ENCODE measurements around the gene GSN. TPM values are rescaled to one million over a fixed set of nuclear protein-coding genes. Genes with fewer than 3 reads are reported as not detected.

The GSN gene
- total and polyA plus RNA-seq, 3 experiments from 2014 or later: 4.1 to 6.3 (median 4.2) TPM

DNA sequence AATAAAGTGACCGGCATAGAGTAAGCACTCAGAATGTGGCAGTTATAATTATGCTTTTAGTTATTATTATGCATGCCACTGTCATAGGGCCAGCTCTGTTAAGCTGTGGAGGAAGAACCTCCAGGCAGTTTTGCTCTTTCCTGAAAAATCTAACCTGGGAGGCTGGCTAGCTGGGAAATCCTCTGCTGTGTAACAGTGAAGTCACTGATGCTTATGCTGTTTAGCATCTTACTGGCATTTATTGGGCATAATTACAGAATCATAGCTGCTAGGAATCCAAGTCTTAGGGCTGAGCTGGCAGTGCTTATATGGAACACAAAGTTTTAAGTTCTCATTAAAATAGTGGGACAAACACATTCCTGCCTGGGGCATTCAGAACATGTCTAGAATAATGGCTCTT lies 5.5 kb upstream of the GSN start:
- Histone ChIP-seq H3K27me3 (ENCODE audit: insufficient read depth, low read length, poor library complexity, severe bottlenecking) (no peaks in the 10 kb centered on the region), H3K27ac (ENCODE audit: low read depth, low read length) (no peak overlapping the region), H3K4me3 (ENCODE audit: low read length) (no peak overlapping the region), H3K9me3 (ENCODE audit: low read length) (no peaks in the 10 kb centered on the region), H3K4me1 (ENCODE audit: insufficient read depth, low read length) (peaks cover under 1% of the 10 kb centered on the region), H3K36me3 (ENCODE audit: insufficient read depth, low read length) (no peaks in the 10 kb centered on the region)
- Mint-ChIP-seq H3K27ac (no peak overlapping the region), H3K27me3 (peaks cover 0 to 3% of the 10 kb centered on the region in 2 donors), H3K36me3 (peaks cover 0 to 11% (median 2%) of the 10 kb centered on the region in 3 donors), H3K4me1 (peaks cover under 1 to 4% (median 2%) of the 10 kb centered on the region in 3 donors), H3K9me3 (no peaks in the 10 kb centered on the region), H3K4me3 (no peak overlapping the region)
- no peak for DNase-seq
- ChIA-PET CTCF (no interaction called here), POLR2A (no interaction called here)

GRCh38 chr9:121262953-121263352 lies 5.0 kb upstream of the GSN start:
- no peaks in the 10 kb centered on the region for H3K9me3 Mint-ChIP-seq
- H3K9me3 ChIP-seq (ENCODE audit: low read length): no peaks in the 10 kb centered on the region

GRCh38 chr9:121266356-121266755 lies 1.6 kb upstream of the GSN start:
- H3K27me3 ChIP-seq (ENCODE audit: insufficient read depth, low read length, poor library complexity, severe bottlenecking): peaks cover 5% of the 10 kb centered on the region
- Mint-ChIP-seq H3K27me3 (peaks cover 0 to 12% of the 10 kb centered on the region in 2 donors), H3K36me3 (peaks cover 0 to 4% (median 0%) of the 10 kb centered on the region in 3 donors), H3K27ac (no peak overlapping the region), H3K9me3 (no peaks in the 10 kb centered on the region), H3K4me3 (peak overlapping the region in 6 of 7 donors; percentile 45 to 67 (median 62)), H3K4me1 (peaks cover 9 to 19% (median 13%) of the 10 kb centered on the region in 3 donors)
- CTCF ChIA-PET: interaction anchor here (1.0 to 1.1 kb wide), 2 partner anchors 11 to 53 kb away, joined by 3 to 4 read pairs; no protein-coding TSS in a partner anchor
- POLR2A ChIA-PET: no interaction called here
- peaks cover 14% of the 10 kb centered on the region for H3K4me1 ChIP-seq (ENCODE audit: insufficient read depth, low read length)
- H3K9me3 ChIP-seq (ENCODE audit: low read length): no peaks in the 10 kb centered on the region
- H3K4me3 ChIP-seq (ENCODE audit: low read length): no peak overlapping the region
- DNase-seq: no peak
- no peaks in the 10 kb centered on the region for H3K36me3 ChIP-seq (ENCODE audit: insufficient read depth, low read length)
- H3K27ac ChIP-seq (ENCODE audit: low read depth, low read length): no peak overlapping the region

More at GRCh38 chr9:121262953-121263352, 5.0 kb upstream of the GSN start:
- Mint-ChIP-seq H3K27me3 (peaks cover 0 to 7% of the 10 kb centered on the region in 2 donors), H3K4me1 (peaks cover 4 to 8% (median 5%) of the 10 kb centered on the region in 3 donors), H3K4me3 (peak overlapping the region in 1 of 7 donors; percentile 3), H3K36me3 (peaks cover 0 to 11% (median 2%) of the 10 kb centered on the region in 3 donors), H3K27ac (no peak overlapping the region)
- POLR2A ChIA-PET: no interaction called here
- Histone ChIP-seq H3K4me1 (ENCODE audit: insufficient read depth, low read length) (peaks cover 4% of the 10 kb centered on the region), H3K27ac (ENCODE audit: low read depth, low read length) (no peak overlapping the region), H3K27me3 (ENCODE audit: insufficient read depth, low read length, poor library complexity, severe bottlenecking) (no peaks in the 10 kb centered on the region), H3K36me3 (ENCODE audit: insufficient read depth, low read length) (no peaks in the 10 kb centered on the region), H3K4me3 (ENCODE audit: low read length) (no peak overlapping the region)
- DNase-seq: no peak
- CTCF ChIA-PET: no interaction called here

DNA sequence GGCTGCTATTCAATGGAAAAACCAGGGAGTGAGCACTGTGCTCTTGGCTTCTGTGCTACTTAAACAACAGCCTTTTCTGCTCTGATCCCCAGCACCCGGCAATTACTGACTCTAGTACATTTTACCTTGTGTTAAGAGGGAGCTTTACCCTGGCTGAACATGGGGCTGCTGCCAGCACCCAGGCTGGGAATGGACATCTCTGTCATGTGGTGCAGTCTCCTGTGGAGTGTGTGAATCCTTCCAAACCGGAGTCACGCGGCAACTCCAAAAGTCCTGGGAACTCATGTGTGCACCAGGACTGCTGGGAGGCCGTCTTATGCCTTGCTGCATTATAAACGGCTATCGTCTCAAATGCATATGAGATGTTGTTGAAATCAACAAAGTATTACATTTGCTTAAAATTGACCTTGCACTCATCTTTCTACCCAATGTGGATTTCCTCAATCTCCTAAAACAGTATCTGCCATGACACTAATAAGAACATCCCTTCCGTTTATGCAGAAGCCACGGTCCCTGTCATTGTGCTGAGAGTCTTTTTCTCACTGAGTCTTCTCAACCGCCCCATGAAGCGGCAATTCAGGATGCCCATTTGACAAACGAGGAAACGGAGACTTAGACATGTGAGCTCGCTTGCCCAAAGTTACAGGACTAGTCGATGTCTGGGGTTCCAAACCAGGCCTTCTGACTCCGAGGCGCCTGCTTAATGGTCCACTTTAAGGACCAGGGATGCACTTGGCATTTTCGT lies 884 bp upstream of the GSN start:
- Histone ChIP-seq H3K4me1 (ENCODE audit: insufficient read depth, low read length) (peaks cover 14% of the 10 kb centered on the region), H3K27me3 (ENCODE audit: insufficient read depth, low read length, poor library complexity, severe bottlenecking) (peaks cover 5% of the 10 kb centered on the region), H3K27ac (ENCODE audit: low read depth, low read length) (no peak overlapping the region), H3K9me3 (ENCODE audit: low read length) (no peaks in the 10 kb centered on the region), H3K36me3 (ENCODE audit: insufficient read depth, low read length) (no peaks in the 10 kb centered on the region), H3K4me3 (ENCODE audit: low read length) (peak overlapping the region; percentile 57)
- H3K27ac Mint-ChIP-seq: peak overlapping the region in 1 of 8 donors; percentile 66
- H3K4me3 Mint-ChIP-seq: peak overlapping the region; percentile 65 to 88 (median 75)
- peaks cover 0 to 12% of the 10 kb centered on the region in 2 donors for H3K27me3 Mint-ChIP-seq
- peaks cover 0 to 4% (median 0%) of the 10 kb centered on the region in 3 donors for H3K36me3 Mint-ChIP-seq
- DNase-seq: no peak
- ChIA-PET CTCF (interaction anchor here (1.0 to 1.1 kb wide), 2 partner anchors 10 to 53 kb away, joined by 3 to 4 read pairs; no protein-coding TSS in a partner anchor), POLR2A (no interaction called here)
- no peaks in the 10 kb centered on the region for H3K9me3 Mint-ChIP-seq
- H3K4me1 Mint-ChIP-seq: peaks cover 9 to 19% (median 14%) of the 10 kb centered on the region in 3 donors

DNA sequence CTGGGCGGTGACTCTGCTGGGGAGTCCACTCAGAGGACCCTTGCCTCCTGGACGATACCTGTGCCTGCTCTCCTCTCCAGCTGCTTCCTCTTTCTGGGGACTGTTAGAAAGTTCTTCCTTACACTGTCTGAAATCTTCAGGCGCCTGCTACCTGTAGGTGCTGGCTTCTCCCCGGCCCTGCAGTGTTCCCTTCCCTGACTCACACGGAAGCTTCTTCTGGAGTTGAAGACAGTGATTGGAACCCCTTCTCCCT lies 562 bp downstream of the GSN start:
- peak overlapping the region in 3 of 8 donors; percentile 38 to 82 (median 81) for H3K27ac Mint-ChIP-seq
- POLR2A ChIA-PET: no interaction called here

GRCh38 chr9:121268851-121269641 lies 1.1 kb downstream of the GSN start:
- Histone ChIP-seq H3K4me3 (ENCODE audit: low read length) (peak overlapping the region; percentile 51), H3K27ac (ENCODE audit: low read depth, low read length) (no peak overlapping the region), H3K9me3 (ENCODE audit: low read length) (no peaks in the 10 kb centered on the region), H3K4me1 (ENCODE audit: insufficient read depth, low read length) (peaks cover 14% of the 10 kb centered on the region), H3K36me3 (ENCODE audit: insufficient read depth, low read length) (no peaks in the 10 kb centered on the region), H3K27me3 (ENCODE audit: insufficient read depth, low read length, poor library complexity, severe bottlenecking) (peaks cover 5% of the 10 kb centered on the region)
- Mint-ChIP-seq H3K27ac (peak overlapping the region in 2 of 8 donors; percentile 81 to 82), H3K36me3 (peaks cover 0 to 4% (median 0%) of the 10 kb centered on the region in 3 donors), H3K4me1 (peaks cover 9 to 19% (median 14%) of the 10 kb centered on the region in 3 donors), H3K4me3 (peak overlapping the region; percentile 77 to 91 (median 80)), H3K27me3 (peaks cover 0 to 12% of the 10 kb centered on the region in 2 donors), H3K9me3 (no peaks in the 10 kb centered on the region)
- no peak for DNase-seq
- ChIA-PET CTCF (interaction anchor here (3.3 kb wide), 1 partner anchor 10 kb away, joined by 15 read pairs; no protein-coding TSS in a partner anchor), POLR2A (no interaction called here)

More for the DNA sequence above, 562 bp downstream of the GSN start:
- peak overlapping the region; percentile 51 for H3K4me3 ChIP-seq (ENCODE audit: low read length)
- peak overlapping the region; percentile 49 for H3K27ac ChIP-seq (ENCODE audit: low read depth, low read length)
- no peaks in the 10 kb centered on the region for H3K9me3 Mint-ChIP-seq
- peaks cover 0 to 4% (median 0%) of the 10 kb centered on the region in 3 donors for H3K36me3 Mint-ChIP-seq
- peaks cover 14% of the 10 kb centered on the region for H3K4me1 ChIP-seq (ENCODE audit: insufficient read depth, low read length)
- H3K27me3 ChIP-seq (ENCODE audit: insufficient read depth, low read length, poor library complexity, severe bottlenecking): peaks cover 5% of the 10 kb centered on the region
- CTCF ChIA-PET: interaction anchor here (3.3 kb wide), 1 partner anchor 10 kb away, joined by 15 read pairs; no protein-coding TSS in a partner anchor
- no peaks in the 10 kb centered on the region for H3K36me3 ChIP-seq (ENCODE audit: insufficient read depth, low read length)
- H3K4me1 Mint-ChIP-seq: peaks cover 9 to 19% (median 14%) of the 10 kb centered on the region in 3 donors
- H3K27me3 Mint-ChIP-seq: peaks cover 0 to 12% of the 10 kb centered on the region in 2 donors
- H3K9me3 ChIP-seq (ENCODE audit: low read length): no peaks in the 10 kb centered on the region
- DNase-seq: no peak
- H3K4me3 Mint-ChIP-seq: peak overlapping the region; percentile 77 to 91 (median 80)

DNA sequence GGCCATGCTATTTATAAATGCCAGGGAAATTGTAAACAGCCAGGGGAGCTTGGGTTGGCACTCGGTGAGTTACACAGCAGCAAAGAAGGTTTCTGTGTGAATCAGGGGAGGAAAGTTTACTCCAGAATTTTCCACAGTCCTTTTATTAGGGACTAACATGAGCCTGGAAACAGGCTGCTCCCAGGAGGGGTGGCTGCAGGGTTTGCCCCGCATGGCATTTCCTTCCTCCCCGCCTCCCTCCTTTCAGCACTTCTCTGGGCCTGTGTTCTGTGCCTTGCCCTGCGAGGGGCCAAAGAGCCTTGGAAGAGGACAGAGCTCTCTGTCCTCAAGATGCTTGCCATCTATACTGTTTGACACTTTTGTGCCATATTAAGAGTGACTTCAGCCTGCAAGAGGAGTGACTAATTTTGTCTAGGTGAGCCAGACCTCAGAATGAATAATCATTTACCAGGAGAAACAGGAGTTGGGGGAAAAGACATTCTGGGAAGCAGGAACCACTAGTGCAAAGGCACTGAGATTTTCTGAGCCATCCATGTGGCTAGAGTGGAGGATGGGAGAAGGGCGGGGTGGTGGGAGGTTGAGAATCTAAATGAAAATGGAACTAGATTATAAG lies 1.8 kb downstream of the GSN start:
- ChIA-PET POLR2A (interaction anchor here (0.5 to 0.6 kb wide), 2 partner anchors 23 to 338 kb away, joined by 3 read pairs; no protein-coding TSS in a partner anchor), CTCF (interaction anchor here (3.3 kb wide), 1 partner anchor 9 kb away, joined by 15 read pairs; no protein-coding TSS in a partner anchor)
- Histone ChIP-seq H3K9me3 (ENCODE audit: low read length) (no peaks in the 10 kb centered on the region), H3K27me3 (ENCODE audit: insufficient read depth, low read length, poor library complexity, severe bottlenecking) (peaks cover 5% of the 10 kb centered on the region), H3K4me1 (ENCODE audit: insufficient read depth, low read length) (peaks cover 14% of the 10 kb centered on the region), H3K27ac (ENCODE audit: low read depth, low read length) (no peak overlapping the region), H3K36me3 (ENCODE audit: insufficient read depth, low read length) (no peaks in the 10 kb centered on the region), H3K4me3 (ENCODE audit: low read length) (no peak overlapping the region)
- Mint-ChIP-seq H3K27ac (peak overlapping the region in 1 of 8 donors; percentile 4), H3K36me3 (peaks cover 0 to 4% (median 0%) of the 10 kb centered on the region in 3 donors), H3K27me3 (peaks cover 0 to 12% of the 10 kb centered on the region in 2 donors), H3K4me3 (peak overlapping the region in 4 of 7 donors; percentile 3 to 91 (median 80)), H3K9me3 (no peaks in the 10 kb centered on the region), H3K4me1 (peaks cover 9 to 19% (median 14%) of the 10 kb centered on the region in 3 donors)
- no peak for DNase-seq
